ENCODE data around the gene MTNR1B.

- TF ChIP-seq POLR2A (IDR thresholded peaks at IDR 0.05) (no peak), CTCF (IDR thresholded peaks at IDR 0.05) (no peak)
Measured at GRCh38 chr11:92980312-92980711, 10.9 kb downstream of the MTNR1B start.
